ENCODE results near the gene CCR7.

GRCh38 chr17:40528692-40529417 lies 36.4 kb downstream of the CCR7 start:
- TF ChIP-seq EZH2phosphoT487 (IDR thresholded peaks at IDR 0.05; ENCODE audit: insufficient read depth, low read depth) = no peak
- no peak for TF ChIP-seq EZH2 (IDR thresholded peaks at IDR 0.05; ENCODE audit: insufficient read depth, poor library complexity, severe bottlenecking)

Data from GM23248 (cell line).